ENCODE data around the gene SLX9.

GRCh38 chr21:44890961-44891541, 48.8 kb upstream of the SLX9 start:
- TF ChIP-seq CTCF (conservative IDR thresholded peaks at IDR 0.05 in 1 of 2, IDR thresholded peaks at IDR 0.05 in 1 of 2; ENCODE audit: extremely low read depth in 1 of 2, insufficient read depth in 1 of 2, low read depth in 1 of 2, low read length in 2 of 2) (no peak), EZH2 (IDR thresholded peaks at IDR 0.05; ENCODE audit: borderline replicate concordance, low read length) (no peak)
